Measurements from ENCODE around the gene MICA.
"Not testable (repeated sequence)": the region's sequence is repeated elsewhere in the genome, so short reads cannot be mapped to it uniquely, and the experiment has no call there.

MICA gene

GRCh38 chr6:31403283-31404060, at the start of gene MICA:
TSS of gene MICA (plus strand) at chr6:31403595. CDS start at chr6:31403633, 38 bp downstream.
- peak; percentile 60 for DNase-seq (ENCODE audit: low read depth, low spot score)

DNA sequence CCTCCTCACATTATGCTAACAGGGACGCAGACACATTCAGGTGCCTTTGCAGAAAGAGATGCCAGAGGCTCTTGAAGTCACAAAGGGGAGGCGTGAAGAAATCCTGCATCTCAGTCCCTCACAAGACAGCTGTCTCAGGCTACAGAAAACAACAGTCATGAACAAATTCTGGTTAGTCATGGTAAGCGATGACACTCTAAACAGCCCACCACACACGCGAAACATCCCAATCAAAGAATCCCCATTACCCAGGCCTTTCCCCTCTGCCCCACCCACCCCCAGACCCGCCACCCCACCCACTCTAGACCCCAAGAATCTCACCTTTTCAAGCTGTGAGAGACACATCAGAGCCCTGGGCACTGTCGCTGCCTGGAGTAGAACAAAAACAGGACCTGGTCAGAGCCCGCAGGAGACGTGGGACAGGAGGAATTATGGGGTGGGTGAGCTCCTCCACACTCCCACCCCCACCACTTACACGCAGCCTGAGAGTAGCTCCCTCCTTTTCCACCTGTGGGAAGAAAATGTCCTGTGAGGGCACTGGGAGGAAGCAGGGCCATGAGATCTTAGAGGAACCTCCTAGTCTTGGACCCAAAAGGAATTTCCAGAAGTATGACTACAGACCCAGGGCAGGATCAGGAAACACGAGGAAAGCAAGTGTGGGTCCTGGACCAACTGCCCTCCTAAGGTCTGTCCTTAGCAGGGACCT, 49.1 kb upstream of the MICA start:
- DNase-seq (ENCODE audit: low read depth, low spot score): no peak

DNA sequence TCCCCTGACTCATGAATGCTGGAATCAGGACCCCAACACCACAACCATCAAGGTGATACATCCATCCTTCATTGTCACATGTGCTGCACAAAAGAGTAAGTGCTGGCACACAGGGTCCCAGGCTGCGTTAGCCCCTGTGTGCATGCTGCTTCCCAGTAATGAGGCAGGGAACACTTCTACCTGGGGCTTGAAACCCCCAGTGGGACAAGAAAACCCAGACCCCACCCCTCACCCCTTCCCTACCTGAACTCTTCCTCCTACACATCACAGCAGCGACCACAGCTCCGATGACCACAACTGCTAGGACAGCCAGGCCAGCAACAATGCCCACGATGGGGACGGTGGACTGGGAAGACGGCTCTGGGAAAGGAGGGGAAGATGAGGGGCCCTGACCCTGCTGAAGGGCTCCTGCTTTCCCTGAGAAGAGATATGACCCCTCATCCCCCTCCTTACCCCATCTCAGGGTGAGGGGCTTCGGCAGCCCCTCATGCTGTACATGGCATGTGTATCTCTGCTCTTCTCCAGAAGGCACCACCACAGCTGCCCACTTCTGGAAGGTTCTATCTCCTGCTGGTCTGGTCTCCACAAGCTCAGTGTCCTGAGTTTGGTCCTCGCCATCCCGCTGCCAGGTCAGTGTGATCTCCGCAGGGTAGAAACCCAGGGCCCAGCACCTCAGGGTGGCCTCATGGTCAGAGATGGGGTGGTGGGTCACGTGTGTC, 48.4 kb upstream of the MICA start:
- no peak for DNase-seq (ENCODE audit: low read depth, low spot score)

- no peak for DNase-seq (ENCODE audit: low read depth, low spot score)
Observed at GRCh38 chr6:31355583-31355948, 47.8 kb upstream of the MICA start.

GRCh38 chr6:31356216-31356945, 47.0 kb upstream of the MICA start:
- no peak for DNase-seq (ENCODE audit: low read depth, low spot score)

GRCh38 chr6:31356946-31357466, 46.4 kb upstream of the MICA start, which contains the start of gene HLA-B:
TSS of gene HLA-B (minus strand) at chr6:31357179. CDS start at chr6:31357158, 21 bp downstream.
- peak; percentile 49 for DNase-seq (ENCODE audit: low read depth, low spot score)

DNA sequence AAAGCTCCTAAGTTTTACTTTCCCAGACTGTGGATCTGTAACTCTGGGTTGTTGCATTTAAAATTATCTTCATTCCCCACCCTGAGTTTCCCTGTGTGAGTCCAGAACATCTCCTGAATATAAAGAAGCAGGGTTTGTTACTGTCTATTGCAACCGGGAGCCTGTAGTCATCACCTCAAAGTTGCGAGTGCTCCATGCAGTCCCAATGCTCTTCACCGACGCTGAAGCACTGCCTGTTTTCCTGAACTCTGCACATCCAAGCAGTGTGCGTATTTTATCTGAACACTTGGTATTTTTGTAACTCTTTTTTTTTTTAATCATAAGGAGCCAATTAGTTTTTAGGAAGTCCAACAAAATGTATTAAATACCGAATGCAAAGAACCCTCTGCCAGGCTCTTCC, 45.5 kb upstream of the MICA start:
- no peak for DNase-seq (ENCODE audit: low read depth, low spot score)

DNA sequence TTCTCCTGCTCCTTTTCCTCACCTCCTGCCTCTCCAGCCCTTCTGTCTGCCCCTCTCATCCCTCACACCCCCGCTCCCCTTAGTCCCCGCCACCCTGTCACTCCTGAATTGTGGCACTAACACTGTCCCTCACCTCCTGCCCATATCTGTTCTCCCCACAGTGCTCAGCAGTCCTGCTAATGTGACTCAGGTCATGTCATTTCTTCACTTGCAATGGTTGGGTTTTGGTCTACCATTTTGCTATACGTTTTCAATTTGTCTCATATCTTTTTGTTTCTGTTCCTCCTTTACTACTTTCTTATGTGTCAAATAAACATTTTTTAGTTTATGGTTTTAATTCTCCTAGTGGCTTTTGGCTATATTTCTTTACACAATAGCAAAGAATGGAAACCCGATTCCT, 45.1 kb upstream of the MICA start:
- DNase-seq (ENCODE audit: low read depth, low spot score): no peak

GRCh38 chr6:31359581-31359980, 43.8 kb upstream of the MICA start:
- DNase-seq (ENCODE audit: low read depth, low spot score): no peak

GRCh38 chr6:31362751-31363150, 40.6 kb upstream of the MICA start:
- DNase-seq (ENCODE audit: low read depth, low spot score): no peak

GRCh38 chr6:31363811-31364210, 39.6 kb upstream of the MICA start:
- DNase-seq (ENCODE audit: low read depth, low spot score): no peak

DNA sequence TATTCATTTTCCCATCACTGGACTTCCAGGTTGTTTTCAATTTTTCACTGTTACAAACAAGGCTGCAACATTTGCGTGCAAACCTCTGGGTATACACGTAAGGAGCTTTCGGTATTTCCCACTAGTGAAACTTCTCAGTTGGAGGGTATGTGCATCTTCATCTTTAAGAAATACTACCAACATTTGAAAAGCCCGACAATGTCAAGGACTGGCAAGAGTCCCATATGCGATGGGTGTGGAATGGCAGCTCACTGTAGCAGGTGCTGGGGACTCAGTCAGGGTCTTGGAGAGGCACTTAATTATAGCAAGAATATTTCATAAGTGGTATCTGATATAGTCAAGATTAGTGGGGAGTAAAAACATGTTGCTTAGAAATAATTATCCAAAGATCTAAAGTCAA, 37.5 kb upstream of the MICA start:
- DNase-seq (ENCODE audit: low read depth, low spot score): no peak

GRCh38 chr6:31366693-31367470, 36.5 kb upstream of the MICA start:
- DNase-seq (ENCODE audit: low read depth, low spot score): peak; percentile 78

- no peak for DNase-seq (ENCODE audit: low read depth, low spot score)
Observed at GRCh38 chr6:31368461-31368860, 34.9 kb upstream of the MICA start.

- DNase-seq (ENCODE audit: low read depth, low spot score): not testable (repeated sequence)
Observed at GRCh38 chr6:31374118-31374517, 29.3 kb upstream of the MICA start.

GRCh38 chr6:31375699-31376098, 27.7 kb upstream of the MICA start:
- no peak for DNase-seq (ENCODE audit: low read depth, low spot score)

DNA sequence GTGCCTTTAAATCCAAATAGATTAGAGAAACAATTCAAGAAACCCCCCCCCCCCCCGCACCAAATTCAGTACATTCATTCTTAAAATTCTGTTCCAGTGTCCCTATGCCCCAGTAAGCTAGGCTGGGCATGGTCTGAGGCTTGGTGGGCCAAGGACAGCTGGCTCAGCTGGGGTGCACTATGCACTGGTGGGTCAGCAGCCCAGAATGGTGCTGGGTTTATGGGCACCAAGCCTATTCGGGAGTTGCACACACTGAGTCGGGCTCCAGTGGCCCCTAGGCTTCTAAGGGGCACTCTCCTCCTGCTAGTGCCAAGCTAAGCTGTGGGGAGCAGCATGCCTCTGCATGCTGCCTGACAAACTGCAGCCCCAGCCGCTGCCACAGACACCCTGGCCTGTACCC, 26.4 kb upstream of the MICA start:
- DNase-seq (ENCODE audit: low read depth, low spot score): no peak

DNA sequence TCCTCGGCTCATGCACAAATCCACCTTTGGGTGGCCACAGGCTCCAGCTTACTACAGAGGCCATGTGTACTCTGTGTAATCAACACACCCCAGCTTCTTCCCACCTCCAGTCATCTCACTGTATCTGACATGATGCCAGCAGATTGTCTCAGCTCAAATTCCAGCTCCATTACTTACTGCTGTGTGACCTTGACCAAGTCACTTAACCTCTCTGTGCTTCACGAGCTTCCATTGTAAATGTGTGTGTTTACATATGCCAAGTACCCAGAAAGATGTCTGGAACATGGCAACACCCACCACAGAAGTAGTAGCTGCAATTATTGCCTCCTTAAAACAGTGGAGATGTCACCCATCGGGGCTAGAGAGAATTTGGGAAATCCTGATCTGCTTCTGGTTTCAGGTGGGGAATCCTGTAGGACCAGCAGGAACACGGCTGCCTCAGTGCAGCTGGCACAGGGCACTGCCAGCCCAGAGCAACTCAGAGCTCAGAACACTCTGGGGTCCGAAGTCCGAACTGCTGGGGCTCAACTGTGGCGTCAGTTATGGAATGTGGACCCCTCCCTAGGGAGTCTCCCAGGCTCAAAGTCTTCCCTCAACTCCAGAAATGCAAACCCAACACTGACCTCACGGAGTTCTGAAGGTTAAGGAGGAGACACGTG, 25.2 kb upstream of the MICA start:
- no peak for DNase-seq (ENCODE audit: low read depth, low spot score)

DNA sequence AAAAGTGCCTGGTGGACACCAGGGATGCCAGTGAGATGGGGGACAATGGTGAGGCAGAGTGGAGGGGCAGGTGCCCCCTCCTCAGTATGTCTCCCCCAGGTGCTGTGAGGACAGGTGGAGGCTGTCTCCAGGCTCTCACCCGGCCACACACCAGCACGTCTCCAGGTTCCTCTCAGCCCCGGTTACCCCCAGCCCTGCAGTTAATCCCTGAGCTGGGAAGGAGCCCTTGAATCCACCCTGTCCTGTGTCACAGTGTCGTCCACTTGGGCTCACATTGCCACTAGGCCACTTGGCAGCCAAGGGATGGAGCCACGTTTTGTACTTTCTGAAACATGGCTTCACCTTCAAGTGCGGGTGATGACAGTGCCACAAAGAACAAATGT, 24.7 kb upstream of the MICA start:
- no peak for DNase-seq (ENCODE audit: low read depth, low spot score)

- no peak for DNase-seq (ENCODE audit: low read depth, low spot score)
Observed at GRCh38 chr6:31379850-31380249, 23.5 kb upstream of the MICA start.
